Measurements from ENCODE around the gene LILRA5.
"Not testable (repeated sequence)": the region's sequence is repeated elsewhere in the genome, so short reads cannot be mapped to it uniquely, and the experiment has no call there.

The LILRA5 gene

DNA sequence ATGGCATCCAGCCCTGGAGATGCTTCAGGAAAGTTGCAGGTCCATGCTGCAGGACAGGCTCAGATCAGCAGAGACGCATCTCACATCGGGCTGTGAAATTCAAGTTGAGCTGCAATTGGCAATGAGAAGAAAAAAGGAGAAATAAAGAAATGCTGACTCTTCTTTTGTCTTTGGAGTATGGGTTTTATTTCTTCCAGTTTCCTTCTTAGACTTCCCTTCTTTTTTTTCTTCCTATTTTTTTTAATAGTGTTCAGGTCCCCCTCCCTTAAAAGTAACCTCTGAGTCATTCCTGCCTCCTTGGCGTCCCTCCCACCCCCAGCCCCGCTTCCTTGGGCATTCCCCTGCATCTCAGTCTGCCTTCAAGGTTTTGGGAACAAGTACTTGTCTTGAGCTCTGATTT lies 41.4 kb downstream of the LILRA5 start:
- not testable (repeated sequence) for DNase-seq

DNA sequence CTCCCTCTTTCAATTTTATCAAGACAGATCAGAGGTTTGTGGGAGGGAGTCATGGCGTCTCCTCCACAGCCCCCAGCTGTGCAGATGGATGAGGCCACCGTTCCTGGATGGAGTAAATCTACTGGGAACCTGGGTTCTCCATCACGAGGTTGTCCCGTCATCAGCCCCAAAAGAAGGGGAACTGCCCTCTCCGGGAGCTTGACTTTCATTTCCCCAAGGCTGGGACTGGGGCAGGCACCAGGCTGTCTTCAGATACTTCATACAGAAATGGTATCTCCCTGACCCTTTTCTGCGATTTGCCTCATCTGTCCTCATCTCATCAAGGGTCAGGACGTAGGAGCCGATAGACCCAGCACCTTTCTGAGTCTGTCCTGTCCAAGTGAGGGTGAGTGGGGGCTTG lies 41.9 kb downstream of the LILRA5 start:
- DNase-seq: no peak

DNA sequence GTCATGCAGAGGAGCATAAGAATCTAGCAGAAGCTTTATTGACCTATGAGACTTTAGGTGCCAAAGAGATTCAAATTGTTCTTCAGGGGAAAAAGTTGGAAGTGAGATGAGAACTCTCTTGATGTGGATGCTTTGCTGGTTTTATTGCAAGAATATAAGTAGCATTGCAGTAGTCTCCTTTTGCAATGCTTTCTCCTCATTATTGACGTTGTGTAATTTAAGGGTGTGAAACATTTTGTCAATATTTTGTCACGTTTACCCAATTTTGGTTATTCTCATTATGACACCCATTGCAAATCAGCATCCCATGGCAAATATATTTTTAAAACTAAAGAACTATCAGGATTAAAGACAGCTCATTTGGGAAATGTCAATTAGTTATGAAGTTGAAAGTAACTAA lies 44.0 kb downstream of the LILRA5 start:
- DNase-seq: no peak

DNA sequence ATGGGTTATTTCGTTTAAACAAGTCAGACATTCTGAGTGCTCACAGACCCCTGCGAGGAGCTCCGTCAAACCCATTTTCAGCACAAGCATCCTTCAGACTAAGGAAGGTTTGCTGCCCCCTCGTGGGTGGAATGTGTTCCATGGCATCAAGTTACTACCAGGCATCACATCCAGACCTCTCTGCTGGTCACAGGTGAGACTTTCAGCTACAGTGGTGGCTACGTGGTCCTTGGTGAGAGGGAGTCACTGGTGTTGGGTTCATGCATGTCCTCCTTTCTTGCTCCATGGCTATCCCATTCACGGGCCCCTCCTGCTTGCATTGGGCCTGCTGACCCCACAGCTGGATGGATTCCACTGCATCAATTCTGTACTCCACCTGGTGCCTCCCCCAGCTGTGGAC lies 46.8 kb downstream of the LILRA5 start:
- DNase-seq: peak; percentile 65

DNA sequence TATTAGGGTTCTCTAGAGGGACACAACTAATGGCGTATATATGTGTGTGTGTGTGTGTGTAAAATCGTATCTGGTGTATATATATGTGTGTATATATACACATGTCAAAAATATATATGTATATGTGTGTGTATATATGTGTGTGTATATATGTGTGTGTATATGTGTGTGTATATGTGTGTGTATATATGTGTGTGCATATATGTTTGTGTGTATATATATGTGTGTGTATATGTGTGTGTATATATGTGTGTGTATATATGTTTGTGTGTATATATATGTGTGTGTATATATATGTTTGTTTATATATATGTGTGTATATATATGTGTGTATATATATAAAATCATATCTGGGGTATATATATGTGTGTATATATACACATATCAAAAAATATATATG lies 50.5 kb downstream of the LILRA5 start:
- DNase-seq: no peak

DNA sequence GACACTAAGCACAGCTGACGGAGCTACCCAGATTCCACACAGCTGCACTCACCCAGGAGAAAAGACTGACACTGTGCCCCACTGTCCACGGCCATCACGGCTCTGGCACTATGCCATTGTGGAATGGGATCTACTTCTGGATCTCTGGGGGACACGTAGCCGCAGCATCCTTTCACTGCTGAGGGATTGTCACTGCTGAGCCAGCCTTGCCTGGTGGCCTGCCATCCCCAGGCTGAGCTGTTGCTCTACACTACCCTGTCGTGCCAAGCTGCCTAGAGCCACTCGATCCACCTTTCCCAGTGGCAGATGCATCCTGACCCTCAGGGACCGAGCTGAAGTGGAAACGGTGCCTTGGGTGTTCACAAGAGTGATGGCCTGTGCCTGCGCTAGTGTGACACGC lies 50.9 kb downstream of the LILRA5 start:
- DNase-seq: no peak

DNA sequence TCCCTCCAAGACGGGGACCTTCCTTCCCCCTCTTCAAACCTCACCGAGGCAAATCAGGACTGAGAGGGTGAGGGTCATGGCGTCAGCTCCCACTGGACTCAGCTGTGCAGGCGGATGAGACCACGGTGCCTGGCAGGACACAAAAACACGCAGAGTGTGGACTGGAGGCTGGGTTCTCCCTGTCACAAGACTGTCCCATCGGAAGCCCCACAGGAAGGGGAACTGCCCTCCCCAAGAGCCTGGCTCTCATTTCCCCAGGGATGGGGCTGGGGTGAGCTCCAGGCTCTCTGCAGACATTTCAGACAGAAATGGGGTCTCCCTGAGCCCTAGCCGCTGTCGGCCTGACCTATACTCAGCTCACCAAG lies 55.9 kb downstream of the LILRA5 start, which contains the start of gene LILRB5:
Gene LILRB5, minus strand, starts transcription at position 158 of the 365 bp plus-strand sequence. Its CDS starts 80 bp downstream, at position 78.
- no peak for DNase-seq

Measured in activated T-cell treated with anti-CD3 and anti-CD28 coated beads for 4 hours (primary cell).